Natural killer cell (primary cell): Measurements from ENCODE around the gene PAF1. TPM values are rescaled to one million over a fixed set of nuclear protein-coding genes. Genes with fewer than 3 reads are reported as not detected.

Experiments used
- ATAC-seq, 3 donors: fragments of 150-1000 bp in 2 of 3; fragments of 200-7000 bp in 1 of 3; cut with Tn5 transposase; 1 replicate in 1 of 3; 2 replicates in 2 of 3; pipeline ENCODE4 v1.10.0; 2021; ENCODE audit warnings: mild to moderate bottlenecking in 2 of 3, moderate library complexity in 2 of 3
- DNase-seq, 2 donors: peaks; one replicate each; pipeline versions ENCODE4 v3.0.0 to v3.0.0-alpha.2; 2013 to 2021; ENCODE audit warnings: mixed read lengths in 1 of 2
- H3K27ac ChIP-seq: one replicate; pipeline ENCODE4 v1.5.1; 2013; ENCODE audit warnings: mild to moderate bottlenecking, low read length
- H3K27me3 ChIP-seq: one replicate; pipeline ENCODE4 v1.6.1; 2013; ENCODE audit warnings: low read length; ENCODE audit not compliant: control insufficient read depth, insufficient read depth
- H3K36me3 ChIP-seq: one replicate; pipeline ENCODE4 v1.6.1; 2013; ENCODE audit warnings: low read length; ENCODE audit not compliant: control insufficient read depth, insufficient read depth
- H3K4me1 ChIP-seq: one replicate; pipeline ENCODE4 v1.6.1; 2013; ENCODE audit warnings: low read length; ENCODE audit not compliant: control insufficient read depth, insufficient read depth
- H3K4me3 ChIP-seq: one replicate; pipeline ENCODE4 v1.5.1; 2013; ENCODE audit warnings: low read length
- H3K9me3 ChIP-seq: one replicate; pipeline ENCODE4 v1.6.1; 2013; ENCODE audit warnings: low read length; ENCODE audit not compliant: control insufficient read depth, insufficient read depth
- H3K27ac Mint-ChIP-seq, 2 donors: one replicate each; pipeline ENCODE4 v1.8.0; 2022; ENCODE audit warnings: mild to moderate bottlenecking in 2 of 2, mixed read lengths in 2 of 2, moderate library complexity in 1 of 2
- H3K27me3 Mint-ChIP-seq, 2 donors: one replicate each; pipeline ENCODE4 v1.8.0; 2022; ENCODE audit warnings: low read depth in 2 of 2, mixed read lengths in 2 of 2
- H3K36me3 Mint-ChIP-seq: one replicate; pipeline ENCODE4 v1.8.0; 2022; ENCODE audit warnings: mixed read lengths
- H3K4me1 Mint-ChIP-seq, 2 donors: one replicate each; pipeline ENCODE4 v1.8.0; 2022; ENCODE audit warnings: mixed read lengths in 2 of 2
- H3K4me3 Mint-ChIP-seq: one replicate; pipeline ENCODE4 v1.8.0; 2022; ENCODE audit warnings: mild to moderate bottlenecking, moderate library complexity, mixed read lengths
- H3K9me3 Mint-ChIP-seq, 2 donors: one replicate each; pipeline ENCODE4 v1.8.0; 2022; ENCODE audit warnings: mixed read lengths in 2 of 2
- CTCF ChIP-seq: fragments of 200-600 bp; IDR thresholded peaks from one replicate; pipeline ENCODE4 v1.8.0; 2022; ENCODE audit warnings: antibody characterized with exemption
- WGBS: methylation state at CpG from one replicate; pipeline ENCODE4 v1.1.7; 2013; ENCODE audit warnings: missing lambda C conversion rate; ENCODE audit not compliant: insufficient coverage; 5-methylcytosine and 5-hydroxymethylcytosine counted together
- intact Hi-C: fragments of 100-400 bp; cut with micrococcal nuclease; formaldehyde crosslinking; loops from one replicate; pipeline ENCODE4 v1.14.2; 2022
- total RNA-seq, 4 donors: library from RNA; stranded (reverse); fragments of 120-200 nt in 1 of 4; gene quantifications; one replicate each; pipeline versions ENCODE4 v1.2.3 to v1.2.4, GENCODE V29; 2013 to 2022

The PAF1 gene
- total RNA-seq, 3 donors from 2014 or later (not counting 1 experiment from before 2014, with no cell fraction given): 54.3 to 80.9 (median 68.3) TPM

GRCh38 chr19:39399668-39400050, 8.8 kb upstream of the PAF1 start:
- Histone ChIP-seq H3K4me1 (peaks cover 76% of the 10 kb centered on the region), H3K27ac (peak overlapping the region; percentile 54), H3K4me3 (no peak overlapping the region), H3K9me3 (no peaks in the 10 kb centered on the region), H3K36me3 (peaks cover 17% of the 10 kb centered on the region), H3K27me3 (no peaks in the 10 kb centered on the region)
- ATAC-seq: no peak
- H3K9me3 Mint-ChIP-seq: no peaks in the 10 kb centered on the region
- no peak for TF ChIP-seq CTCF
- no peak for DNase-seq
- H3K27ac Mint-ChIP-seq: peak overlapping the region; percentile 96 to 97
- H3K27me3 Mint-ChIP-seq: no peaks in the 10 kb centered on the region
- intact Hi-C loops: loop anchor here (5.0 kb wide), 1 partner anchor 83 kb away; the partner anchor contains the start of gene TIMM50
- H3K4me3 Mint-ChIP-seq: peak overlapping the region; percentile 25
- no peaks in the 10 kb centered on the region for H3K36me3 Mint-ChIP-seq
- WGBS: 94% methylated on average over 4 of the region's 4 CpGs
- H3K4me1 Mint-ChIP-seq: peaks cover 52 to 65% of the 10 kb centered on the region in 2 donors

GRCh38 chr19:39398297-39398864, 7.5 kb upstream of the PAF1 start:
- Histone ChIP-seq H3K36me3 (peaks cover 27% of the 10 kb centered on the region), H3K27ac (peak overlapping the region; percentile 91), H3K9me3 (no peaks in the 10 kb centered on the region), H3K4me3 (no peak overlapping the region), H3K27me3 (no peaks in the 10 kb centered on the region), H3K4me1 (peaks cover 65% of the 10 kb centered on the region)
- 51% methylated on average over 11 of the region's 11 CpGs for WGBS
- peak; percentile 59 to 79 for DNase-seq
- Mint-ChIP-seq H3K36me3 (no peaks in the 10 kb centered on the region), H3K4me1 (peaks cover 48 to 57% of the 10 kb centered on the region in 2 donors), H3K4me3 (peak overlapping the region; percentile 61), H3K27me3 (no peaks in the 10 kb centered on the region), H3K27ac (peak overlapping the region; percentile 96 to 97), H3K9me3 (no peaks in the 10 kb centered on the region)
- intact Hi-C loops: loop anchor here (5.0 kb wide), 1 partner anchor 84 kb away; the partner anchor contains the start of gene TIMM50
- no peak for TF ChIP-seq CTCF
- peak in 1 of 3 donors; percentile 11 for ATAC-seq

- Histone ChIP-seq H3K9me3 (no peaks in the 10 kb centered on the region), H3K27me3 (no peaks in the 10 kb centered on the region), H3K4me3 (no peak overlapping the region), H3K27ac (peak overlapping the region; percentile 91), H3K36me3 (peaks cover 28% of the 10 kb centered on the region), H3K4me1 (peaks cover 57% of the 10 kb centered on the region)
- Mint-ChIP-seq H3K27me3 (no peaks in the 10 kb centered on the region), H3K36me3 (no peaks in the 10 kb centered on the region), H3K9me3 (no peaks in the 10 kb centered on the region), H3K4me3 (peak overlapping the region; percentile 61), H3K27ac (peak overlapping the region; percentile 96 to 97), H3K4me1 (peaks cover 44 to 50% of the 10 kb centered on the region in 2 donors)
- 30% methylated on average over 17 of the region's 17 CpGs for WGBS
- DNase-seq: peak; percentile 95 to 96
- intact Hi-C loops: loop anchor here (1.0 to 5.0 kb wide), 3 partner anchors 14 to 135 kb away; partner anchors contain the start of genes EID2B and TIMM50
- TF ChIP-seq CTCF: peak; percentile 96
- peak; percentile 41 to 66 (median 42) for ATAC-seq
Observed at GRCh38 chr19:39397360-39398296, 6.7 kb upstream of the PAF1 start.
